Measurements from ENCODE around the gene ATOH8. TPM values are rescaled to one million over a fixed set of nuclear protein-coding genes. Genes with fewer than 3 reads are reported as not detected.

ATOH8 gene
- total and polyA plus RNA-seq, 2 donors (not counting 1 experiment from before 2014, with no cell fraction given), result not detected

DNA sequence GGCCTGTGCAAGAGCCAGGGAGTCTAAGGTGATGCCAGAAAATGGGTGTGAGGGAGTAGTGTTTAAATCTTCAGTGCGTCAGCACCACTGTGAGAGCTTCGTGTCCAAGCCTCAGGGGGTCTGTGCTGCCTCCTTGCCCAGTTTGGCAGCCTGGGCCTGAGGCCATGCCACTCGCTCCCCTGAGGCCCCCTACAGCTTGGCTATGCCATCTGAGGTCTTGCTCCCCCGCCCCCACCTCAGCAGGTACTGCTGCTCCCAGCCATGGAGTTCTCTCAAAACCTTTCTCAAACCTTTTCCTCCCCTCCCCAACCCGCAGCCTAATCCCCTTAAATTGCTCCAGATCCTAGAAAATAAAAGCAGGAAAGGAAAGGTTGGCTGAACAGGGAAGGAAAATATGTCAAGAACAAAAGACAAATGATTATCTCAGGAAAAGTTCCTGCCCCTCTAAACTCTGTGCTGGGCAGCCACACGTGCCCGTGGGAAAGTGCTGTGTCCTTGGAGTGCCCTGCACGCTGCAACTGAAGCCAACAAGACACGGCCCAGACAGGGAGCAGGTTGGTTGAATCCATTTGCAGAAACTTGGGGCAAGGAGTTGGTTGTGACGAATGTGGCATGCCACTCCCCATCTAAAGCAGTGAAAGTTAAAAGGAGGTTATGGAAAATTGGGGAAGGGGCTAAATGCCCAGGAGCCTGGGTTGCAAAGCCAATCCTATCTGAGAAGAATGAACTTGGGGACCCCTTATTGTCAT lies 61.2 kb downstream of the ATOH8 start:
- Histone ChIP-seq H2AFZ (ENCODE audit: insufficient read depth, low read depth, low read length, poor library complexity, severe bottlenecking) (no peak overlapping the region), H3K4me2 (replicated peaks; ENCODE audit: low read depth, low read length, poor library complexity, severe bottlenecking) (no peak overlapping the region), H3K79me2 (ENCODE audit: control insufficient read depth, insufficient read depth, low read length) (no peaks in the 10 kb centered on the region), H3K9ac (ENCODE audit: low read length) (no peak overlapping the region), H4K20me1 (ENCODE audit: control insufficient read depth, insufficient read depth, low read length, poor library complexity, severe bottlenecking) (no peaks in the 10 kb centered on the region), H3K27ac (ENCODE audit: low read length in 2 of 2) (no peak overlapping the region), H3K4me1 (ENCODE audit: control insufficient read depth in 2 of 2, insufficient read depth in 2 of 2, low read length in 2 of 2) (no peaks in the 10 kb centered on the region), H3K27me3 (replicated peaks in 1 of 4; ENCODE audit: control extremely low read depth in 1 of 4, control insufficient read depth in 3 of 4, insufficient read depth in 4 of 4, low read length in 3 of 4) (peaks cover 0 to 9% (median 1%) of the 10 kb centered on the region in 4 experiments), H3K36me3 (replicated peaks in 1 of 2; ENCODE audit: control extremely low read depth in 1 of 2, control insufficient read depth in 1 of 2, extremely low read depth in 1 of 2, insufficient read depth in 2 of 2, low read length in 1 of 2) (no peaks in the 10 kb centered on the region), H3K9me3 (ENCODE audit: control extremely low read depth in 1 of 3, control insufficient read depth in 2 of 3, insufficient read depth in 1 of 3, low read length in 2 of 3) (no peaks in the 10 kb centered on the region), H3K4me3 (ENCODE audit: control extremely low read depth in 1 of 5, extremely low read depth in 1 of 5, insufficient read depth in 1 of 5, low read depth in 2 of 5, low read length in 4 of 5) (no peak overlapping the region)
- no peaks in the 10 kb centered on the region for H3K9me3 Mint-ChIP-seq (ENCODE audit: insufficient read depth)
- TF ChIP-seq CTCF (IDR thresholded peaks at IDR 0.05) (no peak), EZH2 (IDR thresholded peaks at IDR 0.05; ENCODE audit: borderline replicate concordance, insufficient read depth, low read depth, low read length, poor library complexity, severe bottlenecking) (no peak)
- H3K27ac Mint-ChIP-seq, result no peak overlapping the region
- WGBS (ENCODE audit: insufficient coverage), result 91% methylated on average over 8 of the region's 10 CpGs
- intact Hi-C loops (cut with micrococcal nuclease), result loop anchor here (1.0 to 2.0 kb wide), 3 partner anchors 64 to 178 kb away; no protein-coding TSS in a partner anchor
- no peak overlapping the region for H3K4me3 Mint-ChIP-seq
- DNase-seq (no peak), ATAC-seq (ENCODE audit: low read depth) (no peak)
- H3K4me1 Mint-ChIP-seq, result no peaks in the 10 kb centered on the region
- ChIA-PET POLR2A (interaction anchor here (0.6 kb wide), 1 partner anchor 265 kb away, joined by 3 read pairs; no protein-coding TSS in a partner anchor), CTCF (interaction anchor here (0.5 to 24.3 kb wide), 21 partner anchors 9 to 490 kb away, joined by 3 to 528 read pairs (median 10); partner anchors contain the start of gene ATOH8)
- peaks cover 23% of the 10 kb centered on the region for H3K27me3 Mint-ChIP-seq
